Measurements from ENCODE around the gene WNT11.

WNT11 gene

GRCh38 chr11:76238551-76238950, 32.2 kb upstream of the WNT11 start:
- H3K4me3 ChIP-seq (ENCODE audit: low read length): no peak overlapping the region
- no peak for DNase-seq (ENCODE audit: low read depth)
- no peak for TF ChIP-seq CTCF (IDR thresholded peaks at IDR 0.05; ENCODE audit: insufficient read depth, low read depth, low read length, missing control alignments)

- DNase-seq (ENCODE audit: low read depth): peak; percentile 21
- TF ChIP-seq CTCF (IDR thresholded peaks at IDR 0.05; ENCODE audit: insufficient read depth, low read depth, low read length, missing control alignments): no peak
- H3K4me3 ChIP-seq (ENCODE audit: low read length): no peak overlapping the region
Measured at GRCh38 chr11:76237914-76238313, 31.6 kb upstream of the WNT11 start.

GRCh38 chr11:76237000-76237649, 30.8 kb upstream of the WNT11 start:
- no peak for DNase-seq (ENCODE audit: low read depth)
- no peak overlapping the region for H3K4me3 ChIP-seq (ENCODE audit: low read length)
- TF ChIP-seq CTCF (IDR thresholded peaks at IDR 0.05; ENCODE audit: insufficient read depth, low read depth, low read length, missing control alignments): no peak

GRCh38 chr11:76236092-76236999, 30.0 kb upstream of the WNT11 start:
- peak; percentile 57 for DNase-seq (ENCODE audit: low read depth)

GRCh38 chr11:76235233-76236091, 29.2 kb upstream of the WNT11 start:
- TF ChIP-seq CTCF (IDR thresholded peaks at IDR 0.05; ENCODE audit: insufficient read depth, low read depth, low read length, missing control alignments): no peak
- H3K4me3 ChIP-seq (ENCODE audit: low read length): peak overlapping the region; percentile 76
- DNase-seq (ENCODE audit: low read depth): peak; percentile 82

More at GRCh38 chr11:76236092-76236999, 30.0 kb upstream of the WNT11 start:
- peak overlapping the region; percentile 76 for H3K4me3 ChIP-seq (ENCODE audit: low read length)
- TF ChIP-seq CTCF (IDR thresholded peaks at IDR 0.05; ENCODE audit: insufficient read depth, low read depth, low read length, missing control alignments): no peak

GRCh38 chr11:76234416-76235232, 28.3 kb upstream of the WNT11 start:
- no peak for TF ChIP-seq CTCF (IDR thresholded peaks at IDR 0.05; ENCODE audit: insufficient read depth, low read depth, low read length, missing control alignments)
- no peak for DNase-seq (ENCODE audit: low read depth)
- peak overlapping the region; percentile 76 for H3K4me3 ChIP-seq (ENCODE audit: low read length)

Measured in epithelial cell of esophagus (primary cell).